Activated CD4-positive, alpha-beta T cell treated with anti-CD3 and anti-CD28 coated beads for 48 hours (primary cell): ENCODE results near the gene CDKN2AIP.

ENCODE experiments used
- DNase-seq: peaks from one replicate; pipeline ENCODE4 v3.0.0-alpha.2; 2020

Gene CDKN2AIP

GRCh38 chr4:183444214-183445096 lies at the start of gene CDKN2AIP:
Gene CDKN2AIP, plus strand, starts transcription at chr4:183444636. Its CDS starts 162 bp downstream, at chr4:183444798.
- DNase-seq = peak; percentile 94

GRCh38 chr4:183395395-183395794 lies 49.0 kb upstream of the CDKN2AIP start:
- no peak for DNase-seq

GRCh38 chr4:183396227-183396637 lies 48.2 kb upstream of the CDKN2AIP start:
- DNase-seq = no peak

- DNase-seq = no peak
These were observed 46.6 kb upstream of the CDKN2AIP start for GRCh38 chr4:183397741-183398297.

GRCh38 chr4:183398298-183399125 lies 45.9 kb upstream of the CDKN2AIP start:
- peak; percentile 79 for DNase-seq

- no peak for DNase-seq
These were observed 45.3 kb upstream of the CDKN2AIP start for GRCh38 chr4:183399126-183399522.

- DNase-seq = no peak
These were observed 44.8 kb upstream of the CDKN2AIP start for GRCh38 chr4:183399616-183400015.

GRCh38 chr4:183400035-183400434 lies 44.4 kb upstream of the CDKN2AIP start:
- no peak for DNase-seq

- DNase-seq = no peak
These were observed 43.0 kb upstream of the CDKN2AIP start for GRCh38 chr4:183401473-183401872.

- DNase-seq = peak; percentile 28
These were observed 41.7 kb upstream of the CDKN2AIP start for GRCh38 chr4:183402771-183403170.

GRCh38 chr4:183403486-183403885 lies 41.0 kb upstream of the CDKN2AIP start:
- DNase-seq = no peak

- no peak for DNase-seq
These were observed 40.5 kb upstream of the CDKN2AIP start for GRCh38 chr4:183403961-183404360.

GRCh38 chr4:183405303-183405702 lies 39.1 kb upstream of the CDKN2AIP start:
- no peak for DNase-seq

- peak; percentile 94 for DNase-seq
These were observed 37.3 kb upstream of the CDKN2AIP start for GRCh38 chr4:183407128-183407585.

- no peak for DNase-seq
These were observed 36.6 kb upstream of the CDKN2AIP start for GRCh38 chr4:183407635-183408464.

GRCh38 chr4:183408796-183409195 lies 35.6 kb upstream of the CDKN2AIP start:
- no peak for DNase-seq

- no peak for DNase-seq
These were observed 35.0 kb upstream of the CDKN2AIP start for GRCh38 chr4:183409483-183409882.

- no peak for DNase-seq
These were observed 34.5 kb upstream of the CDKN2AIP start for GRCh38 chr4:183409934-183410333.

- DNase-seq = no peak
These were observed 33.1 kb upstream of the CDKN2AIP start for GRCh38 chr4:183411291-183411861.

- no peak for DNase-seq
These were observed 31.6 kb upstream of the CDKN2AIP start for GRCh38 chr4:183412821-183413220.

- no peak for DNase-seq
These were observed 30.9 kb upstream of the CDKN2AIP start for GRCh38 chr4:183413234-183414200.
